HG03460 (cell line): ENCODE measurements around the gene RNU6-9.

Source experiments
- ATAC-seq: cut with Tn5 transposase; IDR thresholded peaks from one replicate; pipeline ENCODE4 v1.9.1; 2021; ENCODE audit not compliant: unreplicated experiment

RNU6-9 gene

DNA sequence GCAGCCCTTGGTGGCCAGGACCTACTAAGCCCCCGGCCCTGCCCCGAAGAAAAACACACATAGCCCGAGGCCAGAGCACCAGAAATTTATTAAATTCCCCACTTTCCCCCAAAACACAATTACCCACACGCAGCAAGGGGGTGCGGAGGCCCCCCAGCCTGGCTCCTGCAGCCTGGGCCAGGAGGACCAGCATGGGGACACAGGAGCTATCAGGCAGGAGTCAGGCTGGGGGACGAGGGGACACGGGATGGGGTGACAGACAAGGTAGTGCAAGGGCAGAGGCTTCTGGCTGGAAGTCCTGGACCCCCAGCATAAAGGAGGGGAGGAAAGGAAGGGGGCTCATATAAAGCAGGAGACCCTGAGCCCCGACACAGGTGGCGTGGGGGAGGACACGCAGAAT is 3.1 kb downstream of the RNU6-9 start:
- no peak for ATAC-seq

DNA sequence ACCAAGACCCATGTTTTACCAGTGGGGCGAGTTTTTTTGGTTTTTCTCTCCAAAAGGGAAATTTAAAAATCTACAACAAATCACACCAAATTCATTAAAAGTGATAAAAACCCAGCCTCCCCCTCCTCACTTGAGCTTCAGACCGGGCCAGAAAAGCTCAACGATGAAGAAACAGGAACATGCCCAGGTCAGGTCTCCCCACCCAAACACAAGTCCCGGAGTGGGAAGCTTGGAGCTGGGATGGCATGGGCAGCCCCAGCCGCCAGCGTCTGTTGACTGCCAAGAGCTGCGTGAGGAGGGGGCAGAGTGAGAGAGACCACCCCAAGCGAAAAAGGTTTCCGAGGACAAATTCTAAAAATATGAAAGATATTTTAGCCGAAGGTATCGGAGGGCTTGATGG is 3.7 kb downstream of the RNU6-9 start:
- ATAC-seq, result no peak

DNA sequence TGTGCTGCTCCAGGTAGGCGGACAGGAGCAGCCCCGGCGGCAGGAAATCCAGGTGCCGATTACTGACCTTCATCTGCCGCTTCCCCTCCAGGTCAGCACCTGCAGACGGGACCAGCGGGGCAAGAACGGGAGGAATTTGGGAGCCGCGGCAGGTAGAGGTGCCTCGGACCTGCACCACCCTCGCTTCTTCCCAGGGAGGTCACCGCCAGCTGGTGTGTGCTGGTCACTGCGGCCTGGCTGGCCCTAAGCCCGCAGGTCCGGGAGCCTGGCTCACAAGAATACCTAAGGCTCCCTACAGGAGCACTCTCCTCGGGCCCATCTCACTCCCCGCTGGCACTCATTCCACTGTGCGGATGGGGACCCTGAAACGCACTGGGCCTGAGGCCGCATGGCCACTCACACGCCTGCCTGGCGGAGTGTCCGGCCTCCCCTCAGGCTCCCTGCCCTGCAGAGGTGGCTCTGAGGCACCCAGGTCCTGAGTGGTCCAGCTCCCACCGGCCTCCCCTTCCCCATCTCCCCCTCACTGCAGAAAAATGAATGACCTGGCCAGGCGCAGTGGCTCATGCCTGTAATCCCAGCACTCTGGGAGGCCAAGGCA is 4.3 kb downstream of the RNU6-9 start:
- no peak for ATAC-seq

DNA sequence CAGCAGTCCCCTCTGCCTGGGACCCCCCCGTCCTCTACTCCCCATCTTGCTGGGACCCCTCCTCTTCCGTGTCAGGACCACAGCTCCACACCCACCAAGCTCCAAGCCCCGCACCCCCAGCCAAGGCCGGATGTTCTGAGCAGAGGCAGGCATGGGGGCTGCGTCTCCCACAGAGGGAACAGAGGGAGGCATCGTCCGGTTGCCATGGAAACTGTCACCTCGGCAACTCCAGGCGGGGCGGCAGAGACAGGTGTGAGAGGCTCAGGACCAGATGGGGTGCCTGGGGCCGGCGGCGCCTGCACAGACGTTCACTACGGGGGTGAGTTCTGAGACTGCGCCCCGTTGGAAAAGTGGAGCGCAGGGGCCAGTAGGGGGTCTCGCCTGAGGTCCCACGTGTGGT is 5.4 kb downstream of the RNU6-9 start:
- ATAC-seq, result no peak

DNA sequence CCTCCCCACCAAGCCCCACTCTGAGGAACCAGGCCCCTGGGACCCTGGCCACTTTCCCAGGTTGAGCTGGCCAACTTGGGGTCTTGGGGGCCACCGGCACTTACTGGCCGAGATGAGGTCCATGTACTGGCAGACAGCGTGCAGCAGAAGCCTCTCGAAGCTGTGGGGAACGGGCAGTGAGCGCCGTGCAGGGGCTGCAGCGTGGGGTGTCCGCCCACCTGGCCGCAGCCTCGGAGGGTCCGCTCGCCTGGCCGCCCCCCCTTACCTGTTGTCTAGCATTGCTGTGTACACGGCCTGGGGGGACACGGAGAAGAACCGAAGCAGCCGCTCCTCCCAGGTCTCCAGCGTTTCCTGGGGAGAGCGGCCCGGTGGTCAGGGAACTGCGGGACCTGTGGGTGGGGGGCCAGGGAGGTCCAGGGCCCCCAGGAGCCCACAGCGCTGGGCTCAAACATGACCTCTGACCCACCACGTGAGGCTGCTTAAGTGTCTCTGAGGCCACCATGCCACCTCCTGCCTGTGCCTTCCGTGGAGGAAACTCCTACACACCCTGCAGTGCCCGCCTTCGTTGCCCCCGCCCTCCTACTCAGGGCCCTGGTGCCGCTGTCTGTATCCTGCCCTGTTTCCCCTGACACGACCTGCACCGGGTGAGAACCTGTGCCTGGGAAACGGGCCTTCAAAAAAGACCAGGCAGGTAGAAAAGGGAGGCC is 6.2 kb downstream of the RNU6-9 start:
- ATAC-seq, result no peak

DNA sequence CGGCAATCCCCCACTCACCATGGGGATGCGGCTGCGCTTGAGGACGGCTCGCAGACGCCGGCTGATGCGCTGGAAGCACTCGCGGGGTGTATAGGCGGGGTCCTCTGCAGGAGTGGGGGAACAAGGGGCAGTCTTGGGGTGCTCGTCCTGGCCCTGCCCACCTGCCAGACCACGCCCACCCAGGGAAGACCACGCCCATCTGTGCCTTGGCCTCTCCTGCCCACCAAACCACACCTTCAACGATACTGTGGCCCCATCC is 6.7 kb downstream of the RNU6-9 start:
- ATAC-seq, result no peak

DNA sequence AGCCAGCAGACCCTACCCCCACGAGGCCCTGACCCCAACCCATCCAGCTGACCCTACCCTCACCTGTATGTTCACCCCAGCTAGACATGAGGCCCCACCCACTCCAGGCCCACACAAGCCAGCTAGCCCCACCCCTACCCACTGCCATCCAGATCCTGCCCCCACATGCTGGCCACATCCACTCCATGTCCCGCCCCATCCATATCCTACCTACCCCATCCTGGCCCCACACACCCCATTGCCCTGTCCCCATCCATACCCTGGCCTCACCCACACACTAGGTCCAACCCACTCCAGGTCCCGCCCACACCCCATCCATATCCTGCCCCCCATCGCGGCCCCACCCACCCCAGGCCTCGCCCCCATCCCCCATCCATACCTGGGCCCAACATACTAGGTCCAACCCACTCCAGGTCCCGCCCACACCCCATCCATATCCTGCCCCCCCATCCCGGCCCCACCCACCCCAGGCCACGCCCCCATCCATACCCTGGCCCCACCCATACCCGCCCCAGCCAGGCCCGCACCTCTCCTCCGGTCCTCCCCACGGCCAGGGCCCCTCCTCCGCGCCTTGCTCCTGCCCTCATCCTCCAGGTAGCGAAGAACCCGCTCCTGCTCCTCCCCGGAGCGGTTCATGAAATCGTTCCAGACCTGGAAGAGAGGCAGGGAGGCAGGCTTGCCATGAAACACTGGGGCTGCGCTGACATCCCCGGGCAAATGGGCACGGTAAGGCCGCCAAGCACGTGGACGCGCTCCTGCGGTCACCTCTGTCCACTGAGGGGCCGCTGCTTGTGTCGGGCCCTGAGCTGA is 7.2 kb downstream of the RNU6-9 start:
- ATAC-seq, result no peak

DNA sequence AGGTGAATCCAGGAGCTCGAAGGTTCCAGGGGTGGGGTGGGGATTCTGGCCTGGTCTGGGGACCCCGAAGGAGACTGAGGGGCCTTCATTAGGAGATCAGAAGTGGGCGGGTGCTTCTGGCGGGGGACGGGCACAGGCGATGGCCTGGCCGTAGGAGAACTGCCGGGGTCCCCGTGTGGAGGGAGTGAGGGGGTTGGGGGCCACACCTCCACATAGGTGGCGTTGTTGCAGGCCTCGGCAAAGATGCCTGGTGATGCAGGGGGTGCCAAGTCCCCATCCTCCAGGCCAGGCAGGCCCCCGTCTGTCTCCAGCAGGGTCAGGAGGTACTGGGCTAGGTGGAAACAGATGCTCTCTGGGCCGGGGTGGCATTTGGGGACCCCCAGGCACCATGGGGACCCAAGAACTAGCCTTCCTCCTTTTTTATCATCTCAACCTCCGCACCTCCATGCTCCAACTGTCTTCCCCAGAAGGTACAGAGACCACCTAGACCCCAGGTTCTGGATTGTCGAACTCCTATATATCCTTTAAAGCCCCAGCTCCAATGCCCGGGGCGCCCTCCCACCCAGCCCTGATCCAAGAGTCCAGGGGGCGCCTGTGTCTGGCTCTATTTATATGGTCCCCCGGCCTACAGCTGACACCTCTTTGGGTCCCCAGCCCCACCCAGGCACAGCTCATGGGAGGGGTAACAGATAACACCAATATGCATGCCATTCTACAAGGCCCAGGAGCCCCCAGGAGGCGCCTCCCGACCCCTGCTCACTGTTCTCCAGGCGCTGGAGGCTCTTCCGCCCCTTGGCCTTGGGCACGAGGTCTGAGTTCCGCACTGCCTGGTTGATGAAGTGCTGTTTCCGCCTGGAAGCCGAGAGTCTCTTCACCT is 8.2 kb downstream of the RNU6-9 start:
- no peak for ATAC-seq

DNA sequence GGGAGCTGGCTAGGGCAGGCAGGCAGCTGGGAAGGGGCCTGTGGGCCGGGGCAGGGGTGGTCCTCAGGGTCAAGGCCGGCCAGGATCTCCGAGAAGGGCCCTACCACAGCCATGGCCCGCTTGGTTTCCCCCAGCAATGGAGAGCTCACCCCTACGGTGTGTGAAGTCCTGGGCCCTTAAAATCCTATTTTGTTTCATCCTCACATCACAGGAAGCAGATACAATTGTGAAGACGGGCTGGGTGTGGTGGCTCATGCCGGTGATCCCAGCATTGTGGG is 8.7 kb downstream of the RNU6-9 start:
- no peak for ATAC-seq

DNA sequence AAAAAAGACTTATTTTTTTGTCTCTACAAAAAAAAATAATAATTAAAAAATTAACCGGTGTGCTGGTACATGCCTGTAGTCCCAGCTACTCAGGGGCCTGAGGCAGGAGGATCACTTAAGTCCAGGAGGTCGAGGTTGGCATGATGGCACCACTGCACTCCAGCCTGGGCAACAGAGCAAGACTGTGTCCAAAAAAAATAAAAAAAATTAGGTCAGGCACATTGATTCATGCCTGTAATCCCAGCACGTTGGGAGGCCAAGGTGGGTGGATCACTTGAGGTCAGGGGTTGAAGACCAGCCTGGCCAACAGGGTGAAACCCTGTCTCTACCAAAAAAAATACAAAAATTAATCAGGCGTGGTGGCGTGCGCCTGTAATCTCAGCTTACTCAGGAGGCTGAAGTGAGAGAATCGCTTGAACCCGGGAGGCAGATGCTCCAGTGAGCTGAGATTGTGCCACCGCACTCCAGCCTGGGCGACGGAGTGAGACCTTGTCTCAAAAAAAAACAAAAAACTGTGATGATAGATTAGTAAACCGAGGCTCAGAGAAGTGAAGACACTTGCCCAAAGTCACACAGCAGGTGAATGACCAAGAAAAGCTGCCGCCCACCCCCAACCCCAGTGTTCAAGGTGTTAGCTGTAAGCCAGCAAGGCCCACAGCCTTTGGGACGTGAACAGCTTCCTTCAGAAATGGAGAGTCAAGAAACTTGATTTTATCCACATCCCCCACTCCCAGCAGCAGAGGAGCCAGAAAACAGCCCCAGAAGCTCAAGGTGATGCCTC is 9.4 kb downstream of the RNU6-9 start:
- ATAC-seq, result no peak

DNA sequence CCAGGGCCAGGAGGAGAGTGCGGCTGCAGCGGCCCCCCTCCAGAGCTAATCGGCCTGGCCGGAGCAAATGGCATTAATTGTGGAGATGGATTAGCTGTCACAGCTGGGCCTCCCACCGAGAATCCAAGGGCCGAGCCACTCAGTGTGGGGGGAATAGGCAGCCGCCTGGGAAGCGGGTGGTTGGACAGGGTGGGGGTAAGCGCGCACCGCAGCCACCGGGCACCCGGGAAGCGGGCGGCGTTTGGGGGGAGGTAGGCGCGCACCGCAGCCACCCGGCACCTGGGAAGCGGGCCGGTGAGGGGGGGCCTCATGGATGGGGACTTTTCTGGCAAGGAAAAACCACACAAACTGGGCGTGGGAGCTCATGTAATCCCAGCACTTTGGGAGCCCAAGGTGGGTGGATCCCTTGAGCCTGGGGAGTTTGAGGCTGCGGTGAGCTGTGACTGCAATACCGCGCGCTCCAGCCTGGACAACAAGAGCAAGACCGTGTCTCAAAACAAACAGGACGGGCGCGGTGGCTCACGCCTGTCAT is 10.0 kb downstream of the RNU6-9 start:
- ATAC-seq, result no peak

DNA sequence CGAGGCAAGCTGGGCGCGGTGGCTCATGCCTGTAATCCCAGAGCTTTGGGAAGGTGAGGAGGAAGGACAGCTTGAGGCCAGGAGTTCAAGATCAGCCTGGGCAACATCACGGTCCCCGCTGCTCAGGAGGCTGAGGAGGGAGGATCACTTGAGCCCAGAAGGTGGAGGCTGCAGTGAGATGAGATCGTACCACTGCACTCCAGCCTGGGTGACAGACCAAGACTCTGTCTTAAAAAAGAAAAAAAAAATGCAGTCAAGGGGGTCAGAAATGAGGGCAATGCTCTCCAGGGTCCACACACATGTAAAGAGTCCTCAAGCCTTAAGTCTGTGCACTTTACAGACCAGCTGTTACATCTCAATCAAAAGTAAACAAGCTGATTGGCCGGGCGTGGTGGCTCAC is 11.3 kb downstream of the RNU6-9 start:
- ATAC-seq, result no peak

DNA sequence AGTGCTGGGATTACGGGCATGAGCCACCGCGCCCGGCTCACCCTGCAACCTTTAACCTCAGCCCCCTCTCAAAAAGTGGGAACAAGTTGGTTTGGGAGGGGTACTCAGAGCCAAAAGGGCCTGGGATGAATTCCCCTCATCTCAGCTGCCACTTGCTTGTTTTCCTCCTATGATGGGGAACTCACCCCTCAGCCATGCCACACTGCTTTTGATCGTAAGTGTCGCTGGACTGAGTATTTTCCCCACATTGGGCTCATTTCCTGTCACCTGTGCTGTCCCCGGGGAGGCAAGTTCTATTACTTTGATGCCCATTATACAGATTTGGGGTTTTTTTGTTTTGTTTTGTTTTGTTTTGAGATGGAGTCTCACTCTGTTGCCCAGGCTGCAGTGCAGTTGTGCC is 13.2 kb downstream of the RNU6-9 start:
- no peak for ATAC-seq

DNA sequence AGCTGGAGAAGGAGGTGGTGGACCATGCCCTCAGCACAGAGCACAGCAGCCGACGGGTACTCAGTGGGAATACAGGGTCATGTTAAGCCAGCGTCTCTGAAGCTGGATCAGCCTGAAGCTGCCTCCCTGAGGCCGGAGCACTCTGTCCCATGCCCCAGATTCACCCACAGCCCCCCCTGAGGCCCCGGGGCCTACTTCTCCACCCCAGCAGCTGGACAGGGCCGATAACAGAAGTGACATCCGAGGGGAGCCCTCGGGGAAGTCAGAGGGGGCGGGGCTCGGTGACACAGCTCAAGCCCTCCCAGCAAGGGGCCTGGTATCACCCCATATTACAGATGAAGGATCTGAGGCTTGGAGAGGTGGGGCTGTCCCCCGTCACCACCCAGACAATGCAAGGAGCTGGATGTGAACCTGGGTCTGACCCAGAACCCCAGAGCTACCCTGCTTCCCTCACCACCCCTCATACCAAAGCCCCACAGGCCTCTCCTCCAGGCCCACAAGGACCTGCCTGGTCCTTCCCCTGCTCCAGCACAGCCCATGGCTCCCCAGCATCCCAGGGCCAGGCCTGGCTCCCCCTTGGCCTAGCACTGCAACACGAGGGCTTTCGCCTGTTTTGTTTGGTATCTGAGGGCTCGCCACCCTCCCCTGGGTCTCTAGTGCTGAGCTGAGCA is 14.0 kb downstream of the RNU6-9 start:
- ATAC-seq, result no peak

DNA sequence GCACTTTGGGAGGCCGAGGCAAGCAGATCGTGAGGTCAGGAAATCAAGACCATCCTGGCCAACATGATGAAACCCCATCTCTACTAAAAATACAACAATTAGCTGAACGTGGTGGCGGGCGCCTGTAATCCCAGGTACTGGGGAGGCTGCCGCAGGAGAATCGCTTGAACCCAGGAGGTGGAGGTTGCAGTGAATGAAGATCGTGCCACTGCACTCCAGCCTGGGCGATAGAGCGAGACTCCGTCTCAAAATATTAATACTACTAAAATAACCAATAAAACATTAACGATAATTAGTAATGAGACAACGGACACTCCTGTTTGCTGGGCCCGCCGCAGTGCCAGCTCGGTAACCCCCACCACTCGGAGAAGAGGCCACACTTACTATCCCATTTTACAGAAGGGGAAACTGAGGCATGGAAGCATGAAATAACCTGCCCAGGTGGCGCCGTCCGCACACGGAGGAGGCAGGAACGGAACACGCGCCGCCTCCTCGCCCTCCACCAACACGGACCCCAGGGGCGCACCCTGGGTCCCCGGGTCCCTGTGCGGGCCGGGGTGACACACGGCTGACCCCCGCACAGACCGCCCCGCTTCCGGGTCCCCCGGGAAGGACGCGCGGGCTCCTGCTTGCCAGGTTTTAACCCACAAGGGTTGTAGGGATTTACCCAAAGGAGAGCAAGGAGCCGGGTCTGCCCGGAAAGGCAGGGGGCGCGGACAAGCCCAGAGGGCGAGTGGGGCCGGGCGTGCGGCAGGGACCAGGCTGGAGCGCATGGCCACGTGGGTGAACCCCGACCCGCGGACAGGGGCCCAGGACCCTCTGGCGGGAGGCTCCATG is 18.1 kb downstream of the RNU6-9 start:
- no peak for ATAC-seq

DNA sequence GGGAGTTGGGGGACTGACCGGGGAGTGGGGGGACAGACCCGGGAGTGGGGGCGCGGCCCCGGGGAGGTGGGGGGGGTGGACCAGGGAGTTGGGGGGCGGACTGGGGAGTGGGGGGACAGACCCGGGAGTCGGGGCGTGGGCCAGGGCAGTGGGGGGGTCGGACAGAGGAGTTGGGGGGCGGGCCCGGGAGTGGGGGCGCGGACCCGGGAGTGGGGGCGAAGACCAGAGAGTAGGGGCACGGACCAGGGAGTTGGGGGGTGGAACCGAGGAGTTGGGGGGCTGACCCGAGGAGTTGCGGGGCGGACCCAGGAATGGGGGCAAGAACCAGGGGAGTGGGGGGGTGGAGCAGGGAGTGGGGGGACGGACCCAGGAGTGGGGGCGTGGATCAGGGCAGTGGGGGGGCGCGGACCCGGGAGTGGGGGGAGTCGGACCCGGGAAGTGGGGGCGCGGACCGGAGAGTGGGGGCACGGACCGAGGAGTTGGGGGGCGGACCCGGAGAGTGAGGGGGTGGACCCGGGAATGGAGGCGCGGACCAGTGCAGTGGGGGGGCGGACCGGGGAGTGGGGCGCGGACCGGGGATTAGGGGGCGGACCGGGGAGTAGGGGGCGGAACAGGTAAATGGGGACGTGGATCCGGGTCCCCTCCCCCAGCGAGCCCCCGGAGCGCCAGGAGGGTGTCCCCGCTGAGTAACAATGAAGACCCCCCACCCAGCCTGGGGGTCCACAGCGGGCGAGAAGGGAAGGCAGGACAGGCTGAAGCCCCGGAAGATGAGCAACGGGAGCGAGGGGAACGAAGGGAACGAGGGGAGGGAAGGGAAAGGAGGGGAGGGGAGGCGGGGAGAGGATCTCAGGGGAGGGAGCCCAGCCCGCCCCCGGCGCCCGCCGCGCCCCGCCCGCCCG is 19.1 kb downstream of the RNU6-9 start:
- ATAC-seq, result no peak

DNA sequence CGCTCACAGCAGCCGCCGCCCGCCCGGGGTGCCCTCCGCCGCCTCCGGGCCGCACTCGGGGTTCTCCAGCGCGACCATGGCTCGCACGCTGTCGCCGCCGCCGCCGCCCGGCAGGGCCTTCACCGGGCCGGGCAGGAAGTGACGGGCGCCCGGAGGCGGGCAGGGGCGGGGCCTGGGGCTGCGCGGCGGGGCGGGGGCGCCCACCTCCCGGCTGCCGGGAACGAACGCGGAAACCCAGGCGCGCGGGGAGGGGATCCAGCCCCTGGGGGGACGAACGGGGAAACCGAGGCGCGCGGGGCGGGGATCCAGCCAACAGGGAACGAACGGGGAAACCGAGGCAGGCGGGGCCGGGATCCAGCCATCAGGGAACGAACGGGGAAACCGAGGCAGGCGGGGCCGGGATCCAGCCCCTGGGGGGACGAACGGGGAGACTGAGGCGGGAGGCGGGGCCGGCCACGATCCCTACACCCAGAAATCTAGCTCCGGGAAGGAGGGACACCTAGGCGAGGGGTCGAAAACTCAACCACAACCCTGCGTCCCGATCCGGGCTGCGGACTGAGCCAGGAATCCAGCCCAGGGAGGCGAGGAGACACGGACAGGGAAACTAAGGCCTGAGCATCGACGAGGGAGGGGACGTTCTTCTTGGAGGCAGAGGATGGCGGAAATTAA is 19.9 kb downstream of the RNU6-9 start, which contains the start of gene R3HDM4:
R3HDM4 (minus strand) TSS at position 140 of the 669 bp plus-strand sequence; CDS start at position 78, 62 bp downstream.
- ATAC-seq, result no peak
